GM21367 (cell line): ENCODE measurements around the gene RNF44.
"Not testable (repeated sequence)": the region's sequence is repeated elsewhere in the genome, so short reads cannot be mapped to it uniquely, and the experiment has no call there.

Experiments used
- ATAC-seq: cut with Tn5 transposase; IDR thresholded peaks from one replicate; pipeline ENCODE4 v1.9.1; 2021; ENCODE audit not compliant: unreplicated experiment

RNF44 gene

GRCh38 chr5:176552332-176552869 lies 15.2 kb upstream of the RNF44 start:
- no peak for ATAC-seq

GRCh38 chr5:176550937-176551336 lies 13.7 kb upstream of the RNF44 start:
- not testable (repeated sequence) for ATAC-seq

- no peak for ATAC-seq
Observed at GRCh38 chr5:176550275-176550831, 13.2 kb upstream of the RNF44 start.

GRCh38 chr5:176549871-176550270 lies 12.7 kb upstream of the RNF44 start:
- ATAC-seq: no peak

- ATAC-seq: no peak
Observed at GRCh38 chr5:176548967-176549444, 11.8 kb upstream of the RNF44 start, which contains the start of gene CDHR2. CDHR2 (plus strand) TSS chr5:176549342; CDS start chr5:176565353, 16,011 bp downstream.

GRCh38 chr5:176547802-176548201 lies 10.6 kb upstream of the RNF44 start:
- ATAC-seq: no peak

GRCh38 chr5:176545737-176546509 lies 8.7 kb upstream of the RNF44 start:
- ATAC-seq: no peak

- ATAC-seq: no peak
Observed at GRCh38 chr5:176545388-176545736, 8.2 kb upstream of the RNF44 start.

GRCh38 chr5:176543428-176544182 lies 6.4 kb upstream of the RNF44 start:
- peak; percentile 44 for ATAC-seq

GRCh38 chr5:176542596-176543427 lies 5.6 kb upstream of the RNF44 start:
- ATAC-seq: peak; percentile 31

GRCh38 chr5:176542135-176542595 lies 5.0 kb upstream of the RNF44 start:
- ATAC-seq: no peak

GRCh38 chr5:176541338-176542134 lies 4.3 kb upstream of the RNF44 start:
- ATAC-seq: no peak

- no peak for ATAC-seq
Observed at GRCh38 chr5:176540956-176541337, 3.7 kb upstream of the RNF44 start.

GRCh38 chr5:176540476-176540899 lies 3.3 kb upstream of the RNF44 start:
- ATAC-seq: no peak

- ATAC-seq: no peak
Observed at GRCh38 chr5:176538989-176539384, 1.8 kb upstream of the RNF44 start.

GRCh38 chr5:176538230-176538988 lies 1.2 kb upstream of the RNF44 start:
- no peak for ATAC-seq

- peak; percentile 59 for ATAC-seq
Observed at GRCh38 chr5:176537554-176538229, 490 bp upstream of the RNF44 start.

GRCh38 chr5:176536132-176536901 lies 885 bp downstream of the RNF44 start:
- ATAC-seq: no peak
